ENCODE measurements around the gene NCOA3. TPM values are rescaled to one million over a fixed set of nuclear protein-coding genes. Genes with fewer than 3 reads are reported as not detected.

NCOA3 gene
- total RNA-seq, 1 experiment from 2014 or later: 13.7 TPM

GRCh38 chr20:47664744-47665143, 163.1 kb downstream of the NCOA3 start:
- no peak for DNase-seq (ENCODE audit: low read depth)

- DNase-seq (ENCODE audit: low read depth): no peak
Measured at GRCh38 chr20:47665221-47665991, 163.7 kb downstream of the NCOA3 start.

GRCh38 chr20:47666304-47666703, 164.6 kb downstream of the NCOA3 start:
- no peak for DNase-seq (ENCODE audit: low read depth)

- no peak for DNase-seq (ENCODE audit: low read depth)
Measured at GRCh38 chr20:47667086-47667485, 165.4 kb downstream of the NCOA3 start.

GRCh38 chr20:47667531-47668312, 166.0 kb downstream of the NCOA3 start:
- no peak for DNase-seq (ENCODE audit: low read depth)

GRCh38 chr20:47668313-47669151, 166.8 kb downstream of the NCOA3 start:
- DNase-seq (ENCODE audit: low read depth): no peak

GRCh38 chr20:47669152-47669425, 167.4 kb downstream of the NCOA3 start:
- DNase-seq (ENCODE audit: low read depth): no peak

- DNase-seq (ENCODE audit: low read depth): no peak
Measured at GRCh38 chr20:47669489-47669888, 167.8 kb downstream of the NCOA3 start.

- no peak for DNase-seq (ENCODE audit: low read depth)
Measured at GRCh38 chr20:47669927-47670890, 168.5 kb downstream of the NCOA3 start.

GRCh38 chr20:47670913-47671312, 169.2 kb downstream of the NCOA3 start:
- DNase-seq (ENCODE audit: low read depth): no peak

- no peak for DNase-seq (ENCODE audit: low read depth)
Measured at GRCh38 chr20:47672166-47672565, 170.5 kb downstream of the NCOA3 start.

GRCh38 chr20:47672886-47673670, 171.4 kb downstream of the NCOA3 start:
- no peak for DNase-seq (ENCODE audit: low read depth)

- DNase-seq (ENCODE audit: low read depth): no peak
Measured at GRCh38 chr20:47673671-47673955, 171.9 kb downstream of the NCOA3 start.

- DNase-seq (ENCODE audit: low read depth): no peak
Measured at GRCh38 chr20:47674145-47674544, 172.5 kb downstream of the NCOA3 start.

GRCh38 chr20:47674686-47675085, 173.0 kb downstream of the NCOA3 start:
- no peak for DNase-seq (ENCODE audit: low read depth)

GRCh38 chr20:47675190-47676142, 173.8 kb downstream of the NCOA3 start:
- DNase-seq (ENCODE audit: low read depth): no peak

GRCh38 chr20:47676219-47676721, 174.6 kb downstream of the NCOA3 start:
- no peak for DNase-seq (ENCODE audit: low read depth)

- DNase-seq (ENCODE audit: low read depth): no peak
Measured at GRCh38 chr20:47676912-47677634, 175.4 kb downstream of the NCOA3 start.

Data from Daoy (cell line).